WTC11 (cell line): Measurements from ENCODE around the gene ZNF516.

ENCODE experiments used
- CREM ChIP-seq: sonication (generic); formaldehyde crosslinking; IDR thresholded peaks from 2 replicates; pipeline ENCODE4 v1.8.1; 2022; ENCODE audit warnings: mild to moderate bottlenecking, missing genetic modification reagents, moderate library complexity
- ESRRA ChIP-seq: sonication (generic); formaldehyde crosslinking; IDR thresholded peaks from 2 replicates; pipeline ENCODE4 v1.8.1; 2022; ENCODE audit warnings: mild to moderate bottlenecking, missing genetic modification reagents, borderline replicate concordance
- NR1H2 ChIP-seq: sonication (generic); formaldehyde crosslinking; IDR thresholded peaks from 2 replicates; pipeline ENCODE4 v1.9.0; 2021; ENCODE audit warnings: mild to moderate bottlenecking, moderate library complexity, missing genetic modification reagents
- ZBTB21 ChIP-seq: sonication (generic); formaldehyde crosslinking; IDR thresholded peaks from 2 replicates; pipeline ENCODE4 v1.8.1; 2023; ENCODE audit warnings: mild to moderate bottlenecking, missing genetic modification reagents, borderline replicate concordance
- ZNF138 ChIP-seq: sonication (generic); formaldehyde crosslinking; conservative IDR thresholded peaks from 2 replicates; pipeline ENCODE4 v1.8.1; 2022; ENCODE audit warnings: mild to moderate bottlenecking, moderate library complexity, missing genetic modification reagents
- TF ChIP-seq, protein P1 (sequence below): fragments of 200-600 bp; IDR thresholded peaks from 2 replicates; pipeline ENCODE4 v1.8.0; 2022; ENCODE audit warnings: antibody characterized with exemption
- TF ChIP-seq, protein P2 (sequence below): sonication (generic); formaldehyde crosslinking; IDR thresholded peaks from 2 replicates; pipeline ENCODE4 v1.8.1; 2022; ENCODE audit warnings: low read depth, missing genetic modification reagents, borderline replicate concordance
- TF ChIP-seq, protein P3 (sequence below): sonication (generic); formaldehyde crosslinking; IDR thresholded peaks from 2 replicates; pipeline ENCODE4 v1.8.1; 2023; ENCODE audit warnings: mild to moderate bottlenecking, missing genetic modification reagents, moderate library complexity
- TF ChIP-seq, protein P4 (sequence below): sonication (generic); formaldehyde crosslinking; IDR thresholded peaks from 2 replicates; pipeline ENCODE4 v1.8.1; 2023; ENCODE audit warnings: mild to moderate bottlenecking, missing genetic modification reagents, borderline replicate concordance

DNA sequence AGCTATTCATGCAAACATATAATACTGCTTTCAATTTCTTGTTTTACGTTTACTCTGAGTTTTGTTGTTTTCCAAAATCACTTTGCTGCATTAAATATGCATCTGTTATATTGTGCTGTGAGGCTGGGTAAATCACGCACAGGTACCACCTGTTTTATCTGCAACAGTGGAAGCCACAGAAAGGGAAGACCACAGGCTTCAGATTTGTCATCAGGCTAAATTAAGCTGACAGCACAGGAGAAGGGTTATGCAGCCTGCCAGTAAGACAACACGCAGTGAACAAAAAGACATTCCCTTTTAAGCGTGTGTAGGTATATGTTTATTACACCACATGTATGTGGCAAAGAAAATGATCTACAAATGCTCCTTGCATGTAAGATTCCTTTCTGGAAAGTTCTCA, 38.2 kb downstream of the ZNF516 start:
- TF ChIP-seq, protein P1, sequence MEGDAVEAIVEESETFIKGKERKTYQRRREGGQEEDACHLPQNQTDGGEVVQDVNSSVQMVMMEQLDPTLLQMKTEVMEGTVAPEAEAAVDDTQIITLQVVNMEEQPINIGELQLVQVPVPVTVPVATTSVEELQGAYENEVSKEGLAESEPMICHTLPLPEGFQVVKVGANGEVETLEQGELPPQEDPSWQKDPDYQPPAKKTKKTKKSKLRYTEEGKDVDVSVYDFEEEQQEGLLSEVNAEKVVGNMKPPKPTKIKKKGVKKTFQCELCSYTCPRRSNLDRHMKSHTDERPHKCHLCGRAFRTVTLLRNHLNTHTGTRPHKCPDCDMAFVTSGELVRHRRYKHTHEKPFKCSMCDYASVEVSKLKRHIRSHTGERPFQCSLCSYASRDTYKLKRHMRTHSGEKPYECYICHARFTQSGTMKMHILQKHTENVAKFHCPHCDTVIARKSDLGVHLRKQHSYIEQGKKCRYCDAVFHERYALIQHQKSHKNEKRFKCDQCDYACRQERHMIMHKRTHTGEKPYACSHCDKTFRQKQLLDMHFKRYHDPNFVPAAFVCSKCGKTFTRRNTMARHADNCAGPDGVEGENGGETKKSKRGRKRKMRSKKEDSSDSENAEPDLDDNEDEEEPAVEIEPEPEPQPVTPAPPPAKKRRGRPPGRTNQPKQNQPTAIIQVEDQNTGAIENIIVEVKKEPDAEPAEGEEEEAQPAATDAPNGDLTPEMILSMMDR: no peak
- TF ChIP-seq, protein P2, sequence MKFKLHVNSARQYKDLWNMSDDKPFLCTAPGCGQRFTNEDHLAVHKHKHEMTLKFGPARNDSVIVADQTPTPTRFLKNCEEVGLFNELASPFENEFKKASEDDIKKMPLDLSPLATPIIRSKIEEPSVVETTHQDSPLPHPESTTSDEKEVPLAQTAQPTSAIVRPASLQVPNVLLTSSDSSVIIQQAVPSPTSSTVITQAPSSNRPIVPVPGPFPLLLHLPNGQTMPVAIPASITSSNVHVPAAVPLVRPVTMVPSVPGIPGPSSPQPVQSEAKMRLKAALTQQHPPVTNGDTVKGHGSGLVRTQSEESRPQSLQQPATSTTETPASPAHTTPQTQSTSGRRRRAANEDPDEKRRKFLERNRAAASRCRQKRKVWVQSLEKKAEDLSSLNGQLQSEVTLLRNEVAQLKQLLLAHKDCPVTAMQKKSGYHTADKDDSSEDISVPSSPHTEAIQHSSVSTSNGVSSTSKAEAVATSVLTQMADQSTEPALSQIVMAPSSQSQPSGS: no peak
- TF ChIP-seq ZBTB21: no peak
- TF ChIP-seq, protein P3, sequence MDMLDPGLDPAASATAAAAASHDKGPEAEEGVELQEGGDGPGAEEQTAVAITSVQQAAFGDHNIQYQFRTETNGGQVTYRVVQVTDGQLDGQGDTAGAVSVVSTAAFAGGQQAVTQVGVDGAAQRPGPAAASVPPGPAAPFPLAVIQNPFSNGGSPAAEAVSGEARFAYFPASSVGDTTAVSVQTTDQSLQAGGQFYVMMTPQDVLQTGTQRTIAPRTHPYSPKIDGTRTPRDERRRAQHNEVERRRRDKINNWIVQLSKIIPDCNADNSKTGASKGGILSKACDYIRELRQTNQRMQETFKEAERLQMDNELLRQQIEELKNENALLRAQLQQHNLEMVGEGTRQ: no peak
- TF ChIP-seq ESRRA: no peak
- TF ChIP-seq NR1H2: no peak
- no peak for TF ChIP-seq ZNF138 (CRISPR knock-in tag)
- no peak for TF ChIP-seq CREM (CRISPR knock-in tag)
- TF ChIP-seq, protein P4, sequence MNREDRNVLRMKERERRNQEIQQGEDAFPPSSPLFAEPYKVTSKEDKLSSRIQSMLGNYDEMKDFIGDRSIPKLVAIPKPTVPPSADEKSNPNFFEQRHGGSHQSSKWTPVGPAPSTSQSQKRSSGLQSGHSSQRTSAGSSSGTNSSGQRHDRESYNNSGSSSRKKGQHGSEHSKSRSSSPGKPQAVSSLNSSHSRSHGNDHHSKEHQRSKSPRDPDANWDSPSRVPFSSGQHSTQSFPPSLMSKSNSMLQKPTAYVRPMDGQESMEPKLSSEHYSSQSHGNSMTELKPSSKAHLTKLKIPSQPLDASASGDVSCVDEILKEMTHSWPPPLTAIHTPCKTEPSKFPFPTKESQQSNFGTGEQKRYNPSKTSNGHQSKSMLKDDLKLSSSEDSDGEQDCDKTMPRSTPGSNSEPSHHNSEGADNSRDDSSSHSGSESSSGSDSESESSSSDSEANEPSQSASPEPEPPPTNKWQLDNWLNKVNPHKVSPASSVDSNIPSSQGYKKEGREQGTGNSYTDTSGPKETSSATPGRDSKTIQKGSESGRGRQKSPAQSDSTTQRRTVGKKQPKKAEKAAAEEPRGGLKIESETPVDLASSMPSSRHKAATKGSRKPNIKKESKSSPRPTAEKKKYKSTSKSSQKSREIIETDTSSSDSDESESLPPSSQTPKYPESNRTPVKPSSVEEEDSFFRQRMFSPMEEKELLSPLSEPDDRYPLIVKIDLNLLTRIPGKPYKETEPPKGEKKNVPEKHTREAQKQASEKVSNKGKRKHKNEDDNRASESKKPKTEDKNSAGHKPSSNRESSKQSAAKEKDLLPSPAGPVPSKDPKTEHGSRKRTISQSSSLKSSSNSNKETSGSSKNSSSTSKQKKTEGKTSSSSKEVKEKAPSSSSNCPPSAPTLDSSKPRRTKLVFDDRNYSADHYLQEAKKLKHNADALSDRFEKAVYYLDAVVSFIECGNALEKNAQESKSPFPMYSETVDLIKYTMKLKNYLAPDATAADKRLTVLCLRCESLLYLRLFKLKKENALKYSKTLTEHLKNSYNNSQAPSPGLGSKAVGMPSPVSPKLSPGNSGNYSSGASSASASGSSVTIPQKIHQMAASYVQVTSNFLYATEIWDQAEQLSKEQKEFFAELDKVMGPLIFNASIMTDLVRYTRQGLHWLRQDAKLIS (CRISPR knock-in tag): no peak
